ENCODE results near the gene PRPSAP1. TPM values are rescaled to one million over a fixed set of nuclear protein-coding genes. Genes with fewer than 3 reads are reported as not detected.

The PRPSAP1 gene
- total RNA-seq, 4 donors from 2014 or later = 10.2 to 23.4 (median 15.9) TPM

GRCh38 chr17:76260220-76260619 is 93.5 kb downstream of the PRPSAP1 start:
- Histone ChIP-seq H3K27ac (no peak overlapping the region), H3K27me3 (no peaks in the 10 kb centered on the region), H3K36me3 (no peaks in the 10 kb centered on the region), H3K9me3 (no peaks in the 10 kb centered on the region), H3K4me1 (peaks cover 21 to 23% of the 10 kb centered on the region in 2 donors), H3K4me3 (no peak overlapping the region)
- intact Hi-C loops (cut with DNase I; ENCODE audit: low total_unique reads) = loop anchor here (10.0 kb wide), 2 partner anchors 475 kb away; partner anchors contain the start of genes MFSD11, SRSF2 and UNK
- no peak for TF ChIP-seq POLR2A (IDR thresholded peaks at IDR 0.05)
- no peak for TF ChIP-seq CTCF (IDR thresholded peaks at IDR 0.05 in 4 of 5, conservative IDR thresholded peaks at IDR 0.05 in 1 of 5)
- DNase-seq = no peak
- no peak for ATAC-seq
- in situ Hi-C loops (cut with MboI; ENCODE audit: low sequenced_read_pairs in 4 of 4) = no loop called here

Other genes starting within 250 kb of the PRPSAP1 start
- under 1 TPM in 2 of 4 donors, not detected in 2; 0.16 to 0.62 TPM for gene FOXJ1, start 212.7 kb downstream of the PRPSAP1 start, total RNA-seq
- 100 to 1,000 TPM in 1 of 4 donors, 10 to 100 TPM in 3; 50.5 to 142 (median 85.3) TPM for gene RNF157, start 113.4 kb downstream of the PRPSAP1 start, total RNA-seq
- gene UBALD2, start 88.6 kb downstream of the PRPSAP1 start, total RNA-seq = 100 to 1,000 TPM in 1 of 4 donors, 10 to 100 TPM in 3; 28.9 to 151 (median 52.2) TPM
- 1 to 10 TPM in 3 of 4 donors, under 1 TPM in 1; 0.59 to 2.4 (median 1.1) TPM for gene QRICH2, start 45.6 kb downstream of the PRPSAP1 start, total RNA-seq
- 1 to 10 TPM in 3 of 4 donors, under 1 TPM in 1; 0.66 to 5.0 (median 2.5) TPM for gene SPHK1, start 30.7 kb upstream of the PRPSAP1 start, total RNA-seq
- 10 to 100 TPM; 16.4 to 46.5 (median 32.4) TPM for gene UBE2O, start 99.2 kb upstream of the PRPSAP1 start, total RNA-seq
- gene AANAT, start 113.7 kb upstream of the PRPSAP1 start, total RNA-seq = not detected
- 10 to 100 TPM; 11.4 to 29.8 (median 23.3) TPM for gene RHBDF2, start 147.5 kb upstream of the PRPSAP1 start, total RNA-seq
- 10 to 100 TPM in 2 of 4 donors, 1 to 10 TPM in 2; 8.1 to 19.7 (median 10.6) TPM for gene CYGB, start 183.8 kb upstream of the PRPSAP1 start, total RNA-seq
- 1 to 10 TPM in 2 of 4 donors, under 1 TPM in 1, not detected in 1; 0.33 to 3.7 (median 1.1) TPM for gene PRCD, start 186.1 kb upstream of the PRPSAP1 start, total RNA-seq
- gene ST6GALNAC2, start 231.9 kb upstream of the PRPSAP1 start, total RNA-seq = 10 to 100 TPM; 13.6 to 31.1 (median 27.4) TPM